HG03108 (cell line): ENCODE results near the gene KCNJ5.

Source experiments
- ATAC-seq: cut with Tn5 transposase; IDR thresholded peaks from one replicate; pipeline ENCODE4 v1.9.1; 2021; ENCODE audit warnings: moderate library complexity; ENCODE audit not compliant: unreplicated experiment

KCNJ5 gene

GRCh38 chr11:128946648-128947047 lies 55.5 kb downstream of the KCNJ5 start:
- no peak for ATAC-seq

- ATAC-seq, result no peak
Observed at GRCh38 chr11:128947773-128948172, 56.6 kb downstream of the KCNJ5 start.

GRCh38 chr11:128948583-128948982 lies 57.4 kb downstream of the KCNJ5 start:
- no peak for ATAC-seq

- ATAC-seq, result no peak
Observed at GRCh38 chr11:128949791-128950454, 58.8 kb downstream of the KCNJ5 start.

- no peak for ATAC-seq
Observed at GRCh38 chr11:128953151-128953550, 62.0 kb downstream of the KCNJ5 start.

GRCh38 chr11:128955636-128956035 lies 64.5 kb downstream of the KCNJ5 start:
- ATAC-seq, result no peak

- ATAC-seq, result peak; percentile 52
Observed at GRCh38 chr11:128956401-128957201, 65.4 kb downstream of the KCNJ5 start.

GRCh38 chr11:128957202-128957482 lies 66.0 kb downstream of the KCNJ5 start:
- ATAC-seq, result no peak

GRCh38 chr11:128961645-128962044 lies 70.5 kb downstream of the KCNJ5 start:
- no peak for ATAC-seq

GRCh38 chr11:128962896-128963295 lies 71.7 kb downstream of the KCNJ5 start:
- ATAC-seq, result no peak

- ATAC-seq, result no peak
Observed at GRCh38 chr11:128963744-128964325, 72.7 kb downstream of the KCNJ5 start.

GRCh38 chr11:128964463-128964930 lies 73.3 kb downstream of the KCNJ5 start:
- no peak for ATAC-seq

- peak; percentile 99 for ATAC-seq
Observed at GRCh38 chr11:128965485-128965884, 74.3 kb downstream of the KCNJ5 start.

- no peak for ATAC-seq
Observed at GRCh38 chr11:128967578-128967977, 76.4 kb downstream of the KCNJ5 start.

GRCh38 chr11:128968916-128969315 lies 77.8 kb downstream of the KCNJ5 start:
- no peak for ATAC-seq
